ENCODE results near the gene ADM.

DNA sequence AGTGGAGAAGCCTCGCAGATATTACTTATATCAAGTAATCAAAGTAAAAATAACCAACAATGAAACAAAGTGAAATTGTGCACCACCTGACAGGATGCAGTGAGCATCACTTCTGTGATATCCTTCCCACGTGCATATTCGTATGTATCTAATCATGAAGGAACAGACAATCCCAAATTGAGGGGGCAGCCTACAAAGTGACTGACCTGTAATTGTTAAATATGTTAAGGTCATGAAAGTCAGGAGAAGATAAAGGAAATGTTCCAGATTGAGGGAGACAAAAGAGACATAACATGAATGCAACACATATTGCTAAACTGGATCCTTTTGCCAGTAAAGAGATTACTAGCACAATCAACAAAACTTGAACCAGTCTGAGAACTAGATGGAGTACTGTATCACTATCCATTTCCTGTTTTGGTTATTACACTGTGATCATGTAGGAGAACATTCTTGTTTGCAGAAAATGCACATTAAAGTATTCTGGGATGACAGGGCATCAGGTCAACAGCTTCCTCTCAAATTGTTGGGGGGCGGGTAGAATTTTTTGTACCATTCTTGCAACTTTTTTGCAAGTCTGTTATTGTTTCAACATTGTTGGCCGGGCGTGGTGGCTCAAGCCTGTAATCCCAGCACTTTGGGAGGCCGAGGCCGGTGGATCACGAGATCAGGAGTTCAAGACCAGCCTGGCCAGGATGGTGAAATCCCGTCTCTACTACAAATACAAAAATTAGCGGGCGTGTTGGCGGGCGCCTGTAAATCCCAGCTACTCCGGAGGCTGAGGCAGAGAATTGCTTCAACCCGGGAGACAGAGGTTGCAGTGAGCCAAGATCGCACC, 12.9 kb upstream of the ADM start:
- TF ChIP-seq L3MBTL2 (conservative IDR thresholded peaks at IDR 0.05): no peak
- TF ChIP-seq SUZ12 (IDR thresholded peaks at IDR 0.05): no peak
- no peak for TF ChIP-seq ARNT (IDR thresholded peaks at IDR 0.05)
- TF ChIP-seq BHLHE40 (IDR thresholded peaks at IDR 0.05; ENCODE audit: borderline replicate concordance): no peak
- no peak for TF ChIP-seq SP1 (IDR thresholded peaks at IDR 0.05)

All from HEK293T (cell line).